Prostate gland (tissue), 2 donors: Measurements from ENCODE around the gene IYD. TPM values are rescaled to one million over a fixed set of nuclear protein-coding genes. Genes with fewer than 3 reads are reported as not detected.

Experiments
- DNase-seq: peaks from one replicate; pipeline ENCODE4 v3.0.0-alpha.2; 2019; ENCODE audit warnings: low spot score
- H3K27ac ChIP-seq, 2 donors: fragments of 200-600 bp; sonication (generic); 2 replicates each; pipeline ENCODE4 v1.5.1; 2017 to 2019
- H3K27me3 ChIP-seq: fragments of 200-600 bp; sonication (generic); replicated peaks from 2 replicates; pipeline ENCODE4 v1.5.1; 2019; ENCODE audit not compliant: insufficient read depth
- H3K36me3 ChIP-seq, 2 donors: fragments of 200-600 bp; sonication (generic); 1 replicate in 1 of 2; 2 replicates in 1 of 2; pipeline versions ENCODE4 v1.5.1 to v1.8.1; 2017 to 2019
- H3K4me1 ChIP-seq: fragments of 200-600 bp; sonication (generic); replicated peaks from 2 replicates; pipeline ENCODE4 v1.5.1; 2019
- H3K4me3 ChIP-seq, 2 donors: fragments of 200-600 bp; sonication (generic); 2 replicates each; pipeline ENCODE4 v1.5.1; 2017 to 2019
- H3K9me3 ChIP-seq: fragments of 200-600 bp; sonication (generic); 2 replicates; pipeline ENCODE4 v1.5.1; 2017
- CTCF ChIP-seq, 4 experiments: fragments of 200-600 bp in 2 of 4; fragments of 450-650 bp in 2 of 4; sonication (generic) in 2 of 4; IDR thresholded peaks; 1 replicate in 3 of 4; 2 replicates in 1 of 4; pipeline ENCODE4 v1.5.1; 2016 to 2019; ENCODE audit warnings: antibody characterized with exemption in 4 of 4, mild to moderate bottlenecking in 2 of 4, moderate library complexity in 2 of 4
- POLR2A ChIP-seq: fragments of 450-650 bp; IDR thresholded peaks from one replicate; pipeline ENCODE4 v1.6.1; 2016; ENCODE audit warnings: antibody characterized with exemption, mild to moderate bottlenecking
- POLR2AphosphoS5 ChIP-seq: sonication (generic); formaldehyde crosslinking; IDR thresholded peaks from one replicate; pipeline ENCODE4 v1.6.1; 2017; ENCODE audit warnings: antibody characterized with exemption
- WGBS: methylation state at CpG from one replicate; pipeline ENCODE4 v1.1.5; 2018; 5-methylcytosine and 5-hydroxymethylcytosine counted together
- intact Hi-C: fragments of 100-400 bp; cut with DNase I; formaldehyde crosslinking; loops from one replicate; pipeline ENCODE4 v1.14.2; 2022
- total RNA-seq, 2 donors: library from RNA; depleted of rRNA; stranded (reverse); fragments of >200 nt; gene quantifications; one replicate each; pipeline ENCODE4 v1.1.0, GENCODE V29; 2016

The IYD gene
- total RNA-seq, 2 donors from 2014 or later: 0.05 to 0.45 TPM

- Histone ChIP-seq H3K4me1 (peaks cover 5% of the 10 kb centered on the region), H3K36me3 (no peaks in the 10 kb centered on the region), H3K27ac (no peak overlapping the region), H3K27me3 (no peaks in the 10 kb centered on the region), H3K4me3 (no peak overlapping the region), H3K9me3 (no peaks in the 10 kb centered on the region)
- TF ChIP-seq CTCF (IDR thresholded peaks at IDR 0.05) (no peak), POLR2AphosphoS5 (no peak), POLR2A (no peak)
- intact Hi-C loops: no loop called here
- DNase-seq: no peak
- WGBS: 80% methylated on average over 6 of the region's 6 CpGs
These were observed 44.8 kb upstream of the IYD start for GRCh38 chr6:150324044-150324443.

- TF ChIP-seq CTCF (IDR thresholded peaks at IDR 0.05) (no peak), POLR2A (no peak), POLR2AphosphoS5 (no peak)
- no peaks in the 10 kb centered on the region for H3K27me3 ChIP-seq
- no peak for DNase-seq
- intact Hi-C loops: no loop called here
- peaks cover under 1% of the 10 kb centered on the region for H3K4me1 ChIP-seq
- no peak overlapping the region for H3K27ac ChIP-seq
- no peaks in the 10 kb centered on the region for H3K36me3 ChIP-seq
- 64% methylated on average over 5 of the region's 5 CpGs for WGBS
- H3K9me3 ChIP-seq: no peaks in the 10 kb centered on the region
- H3K4me3 ChIP-seq: no peak overlapping the region
These were observed 43.6 kb upstream of the IYD start for GRCh38 chr6:150325066-150325772.

- no peaks in the 10 kb centered on the region for H3K27me3 ChIP-seq
- DNase-seq: no peak
- WGBS: 97% methylated on average over 4 of the region's 5 CpGs
- no peak overlapping the region for H3K27ac ChIP-seq
- H3K4me3 ChIP-seq: no peak overlapping the region
- TF ChIP-seq POLR2AphosphoS5 (no peak), CTCF (IDR thresholded peaks at IDR 0.05) (no peak), POLR2A (no peak)
- H3K4me1 ChIP-seq: no peaks in the 10 kb centered on the region
- H3K36me3 ChIP-seq: no peaks in the 10 kb centered on the region
- no peaks in the 10 kb centered on the region for H3K9me3 ChIP-seq
- intact Hi-C loops: no loop called here
These were observed 41.6 kb upstream of the IYD start for GRCh38 chr6:150327117-150327774.

- no peak overlapping the region for H3K27ac ChIP-seq
- H3K4me1 ChIP-seq: no peaks in the 10 kb centered on the region
- DNase-seq: no peak
- H3K9me3 ChIP-seq: no peaks in the 10 kb centered on the region
- intact Hi-C loops: no loop called here
- TF ChIP-seq CTCF (IDR thresholded peaks at IDR 0.05) (no peak), POLR2A (no peak), POLR2AphosphoS5 (no peak)
- no peak overlapping the region for H3K4me3 ChIP-seq
- H3K27me3 ChIP-seq: no peaks in the 10 kb centered on the region
- H3K36me3 ChIP-seq: no peaks in the 10 kb centered on the region
- WGBS: 85% methylated on average over 6 of the region's 6 CpGs
These were observed 39.9 kb upstream of the IYD start for GRCh38 chr6:150328744-150329405.
